Activated CD4-positive, alpha-beta T cell treated with anti-CD3 and anti-CD28 coated beads, Interleukin-2, amount 50 U/mL, for 1 hour (primary cell): ENCODE results near the gene MYCL.
"Not testable (repeated sequence)": the region's sequence is repeated elsewhere in the genome, so short reads cannot be mapped to it uniquely, and the experiment has no call there.

Experiments used
- DNase-seq: peaks from one replicate; pipeline ENCODE4 v3.0.0-alpha.2; 2020

MYCL gene

DNA sequence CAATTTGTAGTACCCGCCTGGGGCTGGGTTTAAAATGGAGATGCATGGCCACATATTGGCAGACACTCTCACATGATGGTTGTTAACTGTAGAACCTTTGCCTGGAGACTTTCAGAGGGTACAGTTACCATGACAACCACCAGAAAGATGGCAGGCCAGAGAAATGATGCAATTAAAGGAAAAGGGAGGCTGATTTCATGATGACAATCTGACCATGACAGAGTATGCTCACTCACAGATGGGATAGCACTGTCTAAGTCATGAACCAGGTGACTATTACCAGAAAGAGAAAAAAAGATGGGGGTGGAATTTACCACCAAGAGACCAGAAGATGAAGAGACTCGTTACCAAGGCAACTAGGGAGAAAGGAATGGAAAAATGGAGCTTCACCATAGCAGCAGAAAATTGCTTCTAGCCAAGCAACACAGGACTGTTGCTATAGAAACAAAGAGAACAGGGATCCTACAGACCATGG, 14.9 kb downstream of the MYCL start:
- no peak for DNase-seq

DNA sequence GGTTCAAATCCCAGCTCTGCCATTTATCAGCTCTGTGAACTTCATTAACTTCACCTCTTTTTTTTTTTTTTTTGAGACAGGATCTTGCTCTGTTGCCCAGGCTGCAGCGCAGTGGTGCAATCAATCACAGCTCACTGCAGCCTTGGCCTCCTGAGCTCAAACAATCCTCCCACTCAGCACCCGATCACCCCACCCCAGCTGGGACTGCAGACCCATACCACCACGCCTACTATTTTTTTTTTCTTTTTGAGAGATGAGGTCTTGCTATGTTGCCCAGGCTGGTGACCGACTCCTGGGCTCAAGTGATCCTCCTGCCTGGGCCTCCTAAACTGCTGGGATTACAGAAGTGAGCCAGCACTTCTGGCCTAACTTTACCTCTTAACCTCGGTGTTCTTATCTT, 16.2 kb downstream of the MYCL start:
- DNase-seq, result no peak

DNA sequence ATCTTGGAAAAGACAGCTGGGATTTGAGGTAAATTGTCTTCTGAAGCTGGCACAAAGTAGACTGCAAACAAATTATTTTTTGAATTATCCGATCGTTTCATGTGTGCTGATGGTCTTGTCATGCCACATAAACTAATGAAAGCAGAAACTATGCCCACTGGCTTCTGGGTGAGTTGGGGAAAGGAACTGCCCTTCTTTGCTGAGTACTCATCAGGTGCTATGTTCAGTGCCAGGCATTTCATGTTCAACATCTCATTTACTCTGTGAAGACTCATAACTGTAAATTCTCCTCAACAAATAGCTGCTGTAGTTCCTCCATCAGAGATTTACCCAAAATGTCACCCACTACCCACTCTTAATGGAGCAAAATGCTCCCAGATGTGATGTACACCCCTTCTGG, 19.6 kb downstream of the MYCL start:
- no peak for DNase-seq

DNA sequence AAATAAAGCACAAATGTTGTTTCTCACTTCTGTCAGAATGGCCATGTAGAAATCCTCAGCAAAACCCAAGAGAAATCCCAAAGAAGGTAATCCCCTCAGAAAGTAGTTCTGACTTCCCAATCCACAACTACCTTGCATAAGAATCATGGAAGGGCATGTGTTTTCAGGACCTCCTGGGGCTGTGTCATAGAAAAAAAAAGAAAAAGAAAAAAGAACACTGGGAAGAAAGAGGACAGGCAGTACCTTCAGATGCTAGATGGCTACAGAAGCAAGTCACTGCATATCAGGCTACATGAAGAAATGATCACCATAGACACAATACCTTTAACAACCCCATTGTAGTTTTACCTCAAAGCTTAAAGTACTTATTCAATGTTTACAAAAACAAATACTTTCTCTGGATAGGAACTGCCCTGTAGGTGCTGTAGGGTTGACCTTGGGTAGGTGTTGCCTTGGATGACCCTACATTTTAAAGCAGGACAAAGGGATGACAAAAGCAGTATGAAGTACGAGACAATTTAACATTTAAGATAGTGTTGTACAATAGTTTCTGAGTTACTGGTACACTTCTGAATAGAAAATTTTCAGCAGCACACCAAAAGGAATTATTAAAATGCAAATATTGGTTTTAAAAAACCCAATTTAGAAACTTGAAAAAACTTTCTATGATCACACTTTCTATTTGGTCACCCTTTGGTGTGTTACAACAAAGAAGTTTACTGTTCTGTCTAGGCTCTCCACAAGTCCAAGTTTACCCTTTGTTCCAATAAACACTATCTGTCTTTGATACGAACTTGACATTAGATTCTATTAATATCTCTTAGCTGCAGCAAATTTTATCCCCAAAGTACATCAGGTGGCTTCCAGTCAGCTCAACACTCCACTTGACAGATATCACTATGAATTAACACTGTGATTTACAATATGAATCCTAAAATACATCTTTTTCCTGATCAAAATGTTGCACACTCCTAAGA, 23.4 kb downstream of the MYCL start:
- no peak for DNase-seq

DNA sequence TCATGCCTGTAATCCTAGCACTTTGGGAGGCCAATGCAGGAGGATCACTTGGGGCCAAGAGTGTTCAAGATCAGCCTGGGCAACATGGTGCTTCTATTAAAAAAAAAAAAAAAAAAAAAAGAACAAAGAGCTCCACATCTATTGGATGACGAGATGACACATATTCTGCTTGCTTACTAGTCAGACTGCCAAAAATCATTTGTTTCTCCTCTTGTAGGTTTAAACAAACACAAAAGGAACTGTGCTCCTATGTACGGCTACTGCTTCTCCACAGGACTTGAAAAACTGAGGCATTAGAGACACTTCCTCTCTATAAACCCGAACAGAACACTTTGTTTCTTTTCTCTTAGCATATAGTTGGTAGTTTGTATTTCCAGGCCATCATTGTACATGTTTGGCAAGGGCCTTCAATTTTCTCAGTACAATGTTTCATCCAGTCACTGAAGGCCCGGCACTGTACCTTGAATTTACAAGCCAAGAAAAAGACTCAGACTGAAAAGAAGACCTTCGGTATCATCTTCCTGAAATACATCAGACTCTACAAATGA, 24.4 kb downstream of the MYCL start:
- DNase-seq, result no peak

DNA sequence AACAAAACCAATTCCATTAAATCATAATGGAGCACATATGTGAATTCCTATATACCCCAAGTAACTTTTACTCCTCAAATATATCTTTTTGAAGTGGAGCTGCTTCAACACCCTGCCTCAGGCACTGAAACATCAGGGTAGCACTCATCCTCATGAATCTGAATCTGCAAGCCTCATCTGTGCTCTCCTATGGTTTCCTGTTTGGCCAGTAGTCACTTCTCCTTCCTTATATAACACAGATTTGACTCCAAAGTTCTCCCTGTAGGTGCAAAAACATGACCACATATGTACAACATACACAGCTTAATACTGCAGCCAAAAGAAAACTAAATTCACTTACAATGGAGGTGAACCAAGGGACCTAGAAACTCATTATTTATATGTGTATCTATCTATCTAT, 25.6 kb downstream of the MYCL start:
- DNase-seq, result no peak

DNA sequence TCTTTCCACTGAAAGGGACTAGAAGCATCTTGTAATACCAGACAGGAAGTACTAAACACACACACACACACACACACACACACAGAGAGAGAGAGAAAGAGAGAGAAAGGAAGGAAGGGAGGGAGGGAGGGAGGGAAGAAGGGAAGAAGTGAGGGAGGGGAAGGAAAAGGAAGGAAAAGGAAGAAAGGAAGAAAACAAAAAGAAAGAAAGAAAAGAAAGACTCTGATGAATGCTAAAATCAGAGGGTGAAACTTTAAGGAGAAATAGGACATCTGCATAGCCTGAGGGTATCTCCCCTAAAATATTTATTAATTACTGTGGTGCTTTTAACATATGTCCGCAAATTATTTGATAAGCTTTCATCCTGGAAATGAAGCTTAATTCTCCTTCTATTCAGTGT, 29.0 kb downstream of the MYCL start:
- DNase-seq, result no peak

DNA sequence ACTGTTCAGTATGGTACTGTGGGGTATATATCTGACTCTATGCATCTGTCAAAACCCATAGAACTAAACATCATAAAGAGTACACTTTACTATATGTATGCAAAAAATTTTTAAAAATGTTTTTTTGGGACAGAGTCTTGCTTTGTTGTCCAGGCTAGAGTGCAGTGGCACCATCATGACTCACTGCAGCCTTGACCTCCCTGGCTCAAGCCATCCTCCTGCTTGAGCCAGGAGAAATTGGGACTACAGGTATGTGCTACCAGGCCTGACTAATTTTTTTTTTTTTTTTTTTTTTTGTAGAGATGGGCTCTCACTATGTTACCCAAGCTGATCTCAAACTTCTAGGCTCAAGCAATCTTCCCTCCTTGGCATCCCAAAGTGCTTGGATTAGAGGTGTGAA, 29.9 kb downstream of the MYCL start:
- no peak for DNase-seq

DNA sequence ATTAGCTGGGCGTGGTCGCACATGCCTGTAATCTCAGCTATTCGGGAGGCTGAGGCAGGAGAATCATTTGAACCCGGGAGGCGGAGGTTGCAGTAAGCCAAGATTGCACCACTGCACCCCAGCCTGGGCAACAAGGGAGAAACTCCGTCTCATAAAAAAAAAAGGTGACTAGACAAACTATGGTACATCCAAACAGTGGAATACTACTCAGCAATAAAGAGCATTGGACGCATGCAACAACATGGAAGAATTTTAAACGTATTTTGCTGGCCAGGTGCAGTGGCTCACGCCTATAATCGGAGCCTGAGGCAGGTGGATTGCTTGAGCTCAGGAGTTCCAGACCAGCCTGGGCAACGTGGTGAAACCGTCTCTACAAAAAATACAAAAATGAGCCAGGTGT, 30.7 kb downstream of the MYCL start:
- not testable (repeated sequence) for DNase-seq

DNA sequence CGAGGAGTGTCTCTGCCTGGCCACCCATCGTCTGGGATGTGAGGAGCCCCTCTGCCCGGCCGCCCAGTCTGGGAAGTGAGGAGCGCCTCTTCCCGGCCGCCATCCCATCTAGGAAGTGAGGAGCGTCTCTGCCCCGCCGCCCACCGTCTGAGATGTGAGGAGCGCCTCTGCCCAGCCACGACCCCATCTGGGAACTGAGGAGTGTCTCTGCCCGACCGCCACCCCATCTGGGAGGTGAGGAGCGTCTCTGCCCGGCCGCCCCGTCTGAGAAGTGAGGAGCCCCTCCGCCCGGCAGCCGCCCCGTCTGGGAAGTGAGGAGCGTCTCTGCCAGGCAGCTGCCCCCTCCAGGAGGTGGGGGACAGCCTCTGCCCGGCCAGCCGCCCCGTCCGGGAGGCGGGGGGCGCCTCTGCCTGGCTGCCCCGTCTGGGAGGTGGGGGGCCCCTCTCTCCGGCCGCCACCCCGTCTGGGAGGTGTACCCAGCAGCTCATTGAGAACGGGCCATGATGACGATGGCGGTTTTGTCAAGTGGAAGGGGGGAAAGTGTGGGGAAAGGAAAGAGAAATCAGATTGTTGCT, 32.1 kb downstream of the MYCL start:
- not testable (repeated sequence) for DNase-seq

DNA sequence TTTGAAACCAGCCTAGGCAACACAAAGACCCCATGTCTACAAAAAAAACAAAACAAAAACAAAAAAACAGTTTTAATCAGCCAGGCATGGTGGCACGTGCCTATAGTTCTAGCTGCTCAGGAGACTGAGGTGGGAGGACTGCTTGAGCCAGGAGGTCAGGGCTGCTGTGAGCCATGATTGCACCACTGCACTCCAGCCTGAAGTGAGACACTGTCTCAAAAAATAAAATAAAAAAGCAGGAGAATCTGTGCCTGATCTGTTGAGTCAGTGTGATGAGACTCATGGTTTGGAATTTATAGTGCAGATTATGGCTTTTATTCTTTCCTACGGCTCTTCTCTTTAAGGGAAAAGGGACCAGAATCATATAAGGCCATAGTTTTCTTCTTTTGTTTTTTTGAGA, 35.0 kb downstream of the MYCL start:
- no peak for DNase-seq

DNA sequence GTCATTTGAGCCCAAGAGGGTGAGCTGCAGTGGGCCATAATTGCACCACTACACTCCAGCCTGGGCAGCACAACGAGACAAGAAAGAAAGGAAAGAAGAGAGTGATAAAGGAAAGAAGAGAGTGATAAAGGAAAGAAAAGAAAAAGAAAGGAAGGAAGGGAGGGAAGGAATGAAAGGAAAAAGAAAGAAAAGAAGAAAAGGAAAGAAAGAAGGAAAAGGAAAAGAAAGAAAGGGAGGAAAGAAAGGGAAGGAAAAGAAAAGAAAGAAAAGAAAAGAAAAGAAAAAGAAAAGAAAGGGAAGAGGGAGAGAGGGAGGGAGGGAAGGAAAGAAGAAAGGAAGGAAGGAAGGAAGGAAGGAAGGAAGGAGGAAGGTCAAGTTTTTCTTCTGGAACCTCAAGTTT, 36.0 kb downstream of the MYCL start:
- DNase-seq, result no peak

DNA sequence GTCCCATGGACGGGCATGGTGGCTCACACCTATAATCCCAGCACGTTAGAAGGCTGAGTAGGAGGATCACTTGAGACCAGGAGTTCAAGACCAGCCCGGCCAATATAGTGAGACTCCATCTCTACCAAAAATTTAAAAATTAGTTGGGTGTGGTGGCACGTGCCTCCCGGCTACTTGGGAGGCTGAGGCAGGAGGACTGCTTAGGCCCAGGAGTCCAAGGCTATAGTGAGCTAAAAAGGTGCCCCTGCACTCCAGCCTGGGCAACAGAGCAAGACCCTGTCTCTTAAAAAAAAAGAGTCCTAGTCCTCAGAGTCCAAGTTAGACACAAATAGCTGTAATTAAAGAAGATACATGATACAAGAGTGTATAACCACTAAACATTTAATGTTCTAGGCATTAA, 38.5 kb downstream of the MYCL start:
- no peak for DNase-seq

DNA sequence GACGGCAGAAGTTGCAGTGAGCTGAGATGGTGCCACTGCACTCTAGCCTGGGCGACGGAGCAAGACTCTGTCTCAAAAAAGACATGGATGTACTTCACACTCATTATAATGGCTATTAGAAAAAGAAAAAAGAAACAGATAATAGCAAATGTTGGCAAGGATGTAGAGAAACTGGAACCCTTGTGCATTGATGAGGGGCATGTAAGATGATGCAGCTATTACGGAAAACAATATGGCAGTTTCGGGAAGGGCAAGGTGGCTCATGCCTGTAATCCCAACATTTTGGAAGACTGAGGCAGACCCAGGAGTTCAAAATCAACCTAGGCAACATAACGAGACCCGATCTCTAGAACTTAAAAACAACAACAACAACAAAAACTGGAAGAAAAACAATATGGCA, 40.7 kb downstream of the MYCL start:
- no peak for DNase-seq

DNA sequence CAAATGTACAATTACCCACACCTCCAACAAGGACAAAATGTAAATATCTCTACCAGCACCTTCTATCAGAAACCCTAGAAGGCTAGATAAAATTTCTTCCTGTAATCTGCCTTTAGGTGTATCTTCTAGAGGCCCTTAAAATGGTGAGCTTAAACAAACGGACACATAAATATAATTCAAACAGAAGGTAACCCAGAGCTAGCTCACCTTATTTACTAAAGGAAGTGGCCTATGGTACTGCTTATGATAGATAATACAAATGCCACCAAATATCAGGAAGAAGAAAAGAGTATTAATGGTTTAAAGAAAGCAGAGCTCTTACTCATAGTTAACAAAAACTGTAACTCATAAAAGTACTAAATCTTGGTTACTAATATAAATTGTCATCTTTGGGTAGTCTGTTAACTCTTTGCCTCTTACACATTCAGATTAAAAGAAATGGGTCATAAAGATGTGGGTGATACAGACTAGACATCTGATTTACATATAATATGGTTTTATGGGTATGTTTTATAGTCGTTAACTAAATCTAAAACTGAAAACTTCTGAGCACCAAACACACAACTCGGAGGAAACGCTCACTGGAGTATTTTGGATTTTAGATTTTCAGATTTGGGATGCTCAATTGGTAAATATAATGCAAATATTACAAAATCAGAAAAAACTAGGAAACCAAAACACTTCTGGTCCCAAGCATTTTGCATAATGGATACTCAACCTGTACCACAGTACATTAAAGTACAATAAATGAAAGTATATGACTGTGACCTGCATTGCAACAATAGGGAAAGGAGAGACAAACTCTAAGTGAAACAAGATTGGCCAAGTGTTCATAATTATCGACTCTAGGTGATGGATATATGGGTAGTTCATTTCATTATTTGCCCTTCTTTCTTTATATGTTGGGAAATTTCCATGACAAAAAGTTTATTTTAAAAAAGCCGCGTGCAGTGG, 41.6 kb downstream of the MYCL start:
- no peak for DNase-seq

DNA sequence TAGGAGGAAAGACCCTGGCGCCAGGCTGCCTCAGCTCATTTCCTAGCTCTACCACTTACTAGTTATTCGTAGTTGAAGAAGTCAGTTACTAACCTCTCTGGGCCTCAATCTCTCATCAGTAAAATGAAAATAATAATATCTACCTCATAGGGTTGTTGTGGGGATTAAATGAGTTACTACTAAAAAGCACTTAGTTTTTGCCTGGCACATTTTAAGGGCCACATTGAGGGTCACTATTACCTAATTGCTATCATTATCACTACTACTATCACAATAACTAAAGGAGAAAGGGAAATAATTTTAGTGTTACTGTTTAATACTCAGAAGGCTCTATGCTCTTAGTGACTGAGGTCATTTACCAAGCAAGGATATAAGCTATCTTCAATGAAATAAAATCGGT, 43.4 kb downstream of the MYCL start:
- no peak for DNase-seq

DNA sequence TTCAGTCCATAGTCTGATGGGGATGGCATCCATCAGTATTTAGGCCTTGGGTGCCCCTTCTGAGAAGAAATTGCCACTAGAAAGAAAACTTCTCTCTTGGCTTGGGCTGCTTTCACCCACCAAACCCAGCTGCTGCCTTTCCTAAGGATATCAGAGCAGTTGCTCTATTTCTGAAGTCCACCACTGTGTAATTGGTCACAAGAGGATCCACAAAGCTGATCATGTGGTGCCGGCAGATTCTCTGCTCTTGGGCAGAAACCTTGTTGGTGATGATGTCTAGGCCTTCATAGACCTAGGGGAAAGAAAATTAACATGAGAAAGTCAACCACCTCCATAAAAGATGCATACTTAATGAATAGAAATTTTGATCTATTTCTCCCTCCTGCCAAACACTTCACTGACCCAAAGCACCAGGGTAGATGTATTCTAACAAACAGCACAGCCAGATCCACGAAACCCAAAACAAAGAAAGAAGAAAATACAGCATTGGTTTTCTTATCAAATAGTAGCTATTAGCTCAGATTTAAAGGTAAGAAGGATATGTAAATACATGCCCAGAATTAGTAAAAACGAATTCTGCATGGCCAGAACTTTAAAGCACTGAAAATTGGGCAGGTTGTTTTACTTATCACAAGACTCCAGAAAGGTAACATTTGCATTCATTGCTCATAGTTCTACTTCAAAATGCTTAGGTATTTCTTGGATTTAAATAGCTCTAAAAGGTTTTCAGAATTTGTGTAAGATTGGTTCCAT, 44.4 kb downstream of the MYCL start:
- DNase-seq, result no peak

DNA sequence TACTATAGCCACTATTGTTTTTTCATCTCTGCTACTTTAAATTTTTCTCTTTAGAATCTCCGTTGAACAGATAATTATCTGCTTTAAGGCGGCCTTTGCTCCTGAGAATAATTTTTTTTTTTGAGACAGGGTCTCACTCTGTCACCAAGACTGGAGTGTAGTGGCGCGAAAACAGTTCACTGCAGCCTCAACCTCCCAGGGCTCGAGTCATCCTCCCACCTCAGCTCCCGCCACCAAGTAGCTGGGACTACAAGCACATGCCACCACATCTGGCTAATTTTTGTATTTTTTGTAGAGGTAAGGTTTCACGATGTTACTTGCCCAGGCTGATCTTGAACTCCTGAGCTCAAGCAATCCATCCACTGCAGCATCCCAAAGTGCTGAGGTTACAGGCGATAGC, 47.0 kb downstream of the MYCL start:
- no peak for DNase-seq

DNA sequence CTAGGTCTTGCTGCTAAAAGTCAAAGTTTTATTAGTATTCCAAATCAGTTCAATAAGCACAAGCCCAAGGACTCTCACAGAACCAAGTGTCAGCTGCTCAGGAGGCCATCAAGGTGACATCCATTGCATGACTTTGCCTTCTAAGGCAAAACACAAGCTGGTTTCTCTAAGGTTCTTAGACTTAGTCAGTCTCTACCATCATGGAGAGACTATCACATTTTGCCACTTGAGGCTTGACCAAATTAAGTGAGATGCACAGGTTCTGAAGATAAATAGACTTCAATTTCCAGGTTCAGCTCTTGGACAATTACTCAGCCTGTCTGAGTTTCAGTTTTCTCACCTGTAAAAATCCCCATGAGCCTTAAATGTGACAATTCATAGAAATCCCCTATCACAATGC, 47.4 kb downstream of the MYCL start:
- DNase-seq, result no peak

DNA sequence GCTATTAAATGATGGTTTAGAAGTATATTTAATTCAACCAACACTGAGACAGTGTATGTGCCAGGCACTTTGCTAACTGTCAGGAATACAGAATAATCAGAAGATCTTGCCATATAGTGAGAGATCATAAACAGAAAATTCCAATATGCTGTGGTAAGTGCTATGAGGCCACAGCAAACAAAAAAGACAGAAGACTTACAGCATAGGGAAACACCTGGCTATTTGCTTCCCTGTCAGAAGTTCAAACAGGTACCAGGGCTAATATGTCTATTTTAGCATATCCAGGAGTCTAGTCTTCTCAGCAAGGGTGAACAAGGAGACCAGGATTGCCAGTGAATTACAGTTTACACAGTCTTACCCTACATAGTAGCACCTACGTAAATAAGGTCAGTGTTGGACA, 48.8 kb downstream of the MYCL start:
- no peak for DNase-seq

DNA sequence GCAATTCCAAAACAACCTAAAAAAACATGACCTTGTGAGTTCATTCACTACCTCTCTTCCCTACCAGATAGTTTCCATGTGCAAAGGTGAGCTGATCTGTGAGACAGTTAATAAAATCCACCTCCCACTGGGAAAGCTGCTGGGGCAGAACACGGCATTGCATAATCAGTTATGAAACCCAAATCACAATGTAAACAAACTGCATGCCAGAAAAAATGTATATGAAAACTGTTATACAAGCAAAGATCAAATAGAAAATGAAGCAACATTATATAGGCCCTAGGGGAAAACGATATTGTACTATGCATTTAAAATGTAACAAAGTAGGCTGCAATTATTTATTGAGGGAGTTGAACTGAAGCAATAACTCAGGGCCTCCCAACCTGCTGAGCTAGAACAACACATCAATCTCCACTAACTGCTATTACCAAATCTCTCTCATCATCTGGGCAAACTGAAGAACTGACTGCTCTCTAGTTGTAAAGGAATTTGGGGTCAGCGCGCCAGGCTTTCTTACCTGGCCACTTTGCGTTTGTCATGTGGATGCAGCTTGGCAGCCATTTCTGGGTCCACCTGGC, 49.4 kb downstream of the MYCL start:
- no peak for DNase-seq
